Measurements from ENCODE around the gene TTLL3.
A peak's percentile ranks its signal among the peaks of the same experiment; 100 is the strongest.
"Not testable (repeated sequence)": the region's sequence is repeated elsewhere in the genome, so short reads cannot be mapped to it uniquely, and the experiment has no call there.

TTLL3 gene
- 27.0 reads per million, percentile 54 among the genes with 10 or more reads in this experiment for total RNA-seq

- peak; percentile 28 for DNase-seq
These were observed at the start of gene TTLL3 for GRCh38 chr3:9809615-9810432. Gene TTLL3 (plus strand): TSS chr3:9810262. CDS start chr3:9810662, 400 bp downstream.

- DNase-seq = no peak
These were observed 49.1 kb upstream of the TTLL3 start for GRCh38 chr3:9760779-9761505.

GRCh38 chr3:9761919-9762318 is 48.1 kb upstream of the TTLL3 start:
- DNase-seq = no peak

- DNase-seq = no peak
These were observed 47.2 kb upstream of the TTLL3 start for GRCh38 chr3:9762871-9763270.

GRCh38 chr3:9765865-9766264 is 44.2 kb upstream of the TTLL3 start:
- no peak for DNase-seq

GRCh38 chr3:9767418-9767817 is 42.6 kb upstream of the TTLL3 start:
- DNase-seq = no peak

- no peak for DNase-seq
These were observed 41.8 kb upstream of the TTLL3 start for GRCh38 chr3:9768141-9768775.

GRCh38 chr3:9769012-9769411 is 41.0 kb upstream of the TTLL3 start:
- no peak for DNase-seq

- DNase-seq = peak; percentile 30
These were observed 40.4 kb upstream of the TTLL3 start, which contains the start of gene CAMK1 for GRCh38 chr3:9769426-9770275. Gene CAMK1 (minus strand): TSS chr3:9769947. CDS start chr3:9767749, 2,198 bp downstream.

- DNase-seq = no peak
These were observed 39.7 kb upstream of the TTLL3 start for GRCh38 chr3:9770276-9770812.

- DNase-seq = not testable (repeated sequence)
These were observed 39.1 kb upstream of the TTLL3 start for GRCh38 chr3:9771007-9771406.

GRCh38 chr3:9776896-9777693 is 33.0 kb upstream of the TTLL3 start:
- DNase-seq = no peak

GRCh38 chr3:9777694-9778021 is 32.4 kb upstream of the TTLL3 start:
- no peak for DNase-seq

- DNase-seq = no peak
These were observed 31.7 kb upstream of the TTLL3 start for GRCh38 chr3:9778143-9779074.

- DNase-seq = no peak
These were observed 30.9 kb upstream of the TTLL3 start for GRCh38 chr3:9779075-9779593.

- no peak for DNase-seq
These were observed 30.2 kb upstream of the TTLL3 start for GRCh38 chr3:9779721-9780457.

GRCh38 chr3:9780458-9780812 is 29.6 kb upstream of the TTLL3 start:
- DNase-seq = no peak

- no peak for DNase-seq
These were observed 29.2 kb upstream of the TTLL3 start for GRCh38 chr3:9780910-9781309.

GRCh38 chr3:9781551-9781950 is 28.5 kb upstream of the TTLL3 start:
- no peak for DNase-seq
